Astrocyte (in vitro differentiated cells and primary cell): Measurements from ENCODE around the gene DOCK10.

ENCODE experiments used
- EZH2 ChIP-seq: IDR thresholded peaks from 2 replicates; pipeline ENCODE4 v1.6.1; 2012; ENCODE audit warnings: mild to moderate bottlenecking, low read length, inconsistent platforms; ENCODE audit not compliant: insufficient read depth
- TF ChIP-seq, protein P1 (sequence below): IDR thresholded peaks from 2 replicates; pipeline ENCODE4 v1.5.1; 2011; ENCODE audit warnings: low read depth, mild to moderate bottlenecking, inconsistent platforms, low read length, moderate library complexity; ENCODE audit not compliant: insufficient read depth

DNA sequence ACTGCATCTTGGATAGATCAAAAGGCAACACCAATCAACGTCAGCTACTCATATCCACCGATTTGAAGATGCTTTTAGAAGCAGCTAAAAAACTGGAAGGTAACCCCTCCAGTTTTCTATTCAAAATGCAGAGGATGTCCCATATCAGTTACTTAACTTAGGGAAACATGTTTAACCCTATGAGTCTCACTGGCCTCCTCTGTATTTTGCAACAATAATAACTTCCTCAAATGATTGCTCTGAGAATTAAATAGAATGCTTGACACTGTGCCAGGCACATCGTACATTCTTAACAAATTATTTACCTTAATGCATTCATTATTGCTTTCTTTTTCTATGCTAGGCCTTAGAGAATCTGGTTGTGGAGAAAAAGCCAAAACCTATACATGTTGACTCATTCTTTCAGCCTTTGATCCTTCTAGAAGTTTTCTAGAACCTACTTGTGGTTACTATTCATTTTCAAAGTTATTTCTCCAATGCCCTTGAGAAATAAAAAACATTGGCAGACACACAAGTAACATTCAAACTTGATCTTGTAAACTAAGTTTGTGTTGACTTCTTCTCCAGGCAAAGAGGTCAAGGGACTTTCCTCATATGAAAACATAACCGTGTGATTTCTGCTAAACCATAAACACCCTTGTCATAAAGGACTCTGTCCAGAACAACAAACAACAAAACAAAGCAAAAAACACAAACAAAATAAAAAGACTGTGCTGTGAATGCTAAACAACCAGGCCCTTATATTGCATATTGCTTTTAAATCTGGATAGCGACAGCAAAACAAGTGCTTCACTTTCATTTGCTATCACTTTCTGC is 4.6 kb downstream of the DOCK10 start:
- TF ChIP-seq, protein P1, sequence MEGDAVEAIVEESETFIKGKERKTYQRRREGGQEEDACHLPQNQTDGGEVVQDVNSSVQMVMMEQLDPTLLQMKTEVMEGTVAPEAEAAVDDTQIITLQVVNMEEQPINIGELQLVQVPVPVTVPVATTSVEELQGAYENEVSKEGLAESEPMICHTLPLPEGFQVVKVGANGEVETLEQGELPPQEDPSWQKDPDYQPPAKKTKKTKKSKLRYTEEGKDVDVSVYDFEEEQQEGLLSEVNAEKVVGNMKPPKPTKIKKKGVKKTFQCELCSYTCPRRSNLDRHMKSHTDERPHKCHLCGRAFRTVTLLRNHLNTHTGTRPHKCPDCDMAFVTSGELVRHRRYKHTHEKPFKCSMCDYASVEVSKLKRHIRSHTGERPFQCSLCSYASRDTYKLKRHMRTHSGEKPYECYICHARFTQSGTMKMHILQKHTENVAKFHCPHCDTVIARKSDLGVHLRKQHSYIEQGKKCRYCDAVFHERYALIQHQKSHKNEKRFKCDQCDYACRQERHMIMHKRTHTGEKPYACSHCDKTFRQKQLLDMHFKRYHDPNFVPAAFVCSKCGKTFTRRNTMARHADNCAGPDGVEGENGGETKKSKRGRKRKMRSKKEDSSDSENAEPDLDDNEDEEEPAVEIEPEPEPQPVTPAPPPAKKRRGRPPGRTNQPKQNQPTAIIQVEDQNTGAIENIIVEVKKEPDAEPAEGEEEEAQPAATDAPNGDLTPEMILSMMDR: no peak
- TF ChIP-seq EZH2: no peak
